IMR-90 (cell line): ENCODE measurements around the gene USP36.
A peak's percentile ranks its signal among the peaks of the same experiment; 100 is the strongest.

Experiments used
- BHLHE40 ChIP-seq: fragments of 150-350 bp; IDR thresholded peaks from 2 replicates; pipeline ENCODE4 v1.6.1; 2016; ENCODE audit warnings: mild to moderate bottlenecking, low read depth, low read length
- ELK1 ChIP-seq: fragments of 150-350 bp; IDR thresholded peaks from 2 replicates; pipeline ENCODE4 v1.6.1; 2016; ENCODE audit warnings: low read depth, mild to moderate bottlenecking, low read length, moderate library complexity, borderline replicate concordance
- FOS ChIP-seq: fragments of 150-350 bp; IDR thresholded peaks from 2 replicates; pipeline ENCODE4 v1.6.1; 2016; ENCODE audit warnings: low read depth, low read length
- MAFK ChIP-seq: IDR thresholded peaks from 2 replicates; pipeline ENCODE4 v1.6.1; 2012; ENCODE audit warnings: low read depth, low read length, improper control_type of control experiment
- POLR2A ChIP-seq: IDR thresholded peaks from 2 replicates; pipeline ENCODE4 v1.6.1; 2012; ENCODE audit warnings: mild to moderate bottlenecking, low read depth, low read length
- RAD21 ChIP-seq: IDR thresholded peaks from 2 replicates; pipeline ENCODE4 v1.6.1; 2012; ENCODE audit warnings: low read length, improper control_type of control experiment
- RCOR1 ChIP-seq: IDR thresholded peaks from 2 replicates; pipeline ENCODE4 v1.6.1; 2012; ENCODE audit warnings: mild to moderate bottlenecking, low read length, improper control_type of control experiment; ENCODE audit not compliant: insufficient replicate concordance
- SMC3 ChIP-seq: fragments of 150-350 bp; IDR thresholded peaks from 2 replicates; pipeline ENCODE4 v1.6.1; 2016; ENCODE audit warnings: low read depth, mild to moderate bottlenecking, antibody characterized with exemption, low read length, moderate library complexity
- TF ChIP-seq, protein P1 (sequence below): conservative IDR thresholded peaks from 2 replicates; pipeline ENCODE4 v1.5.1; 2012; ENCODE audit warnings: mild to moderate bottlenecking, low read depth, low read length, improper control_type of control experiment

- TF ChIP-seq POLR2A (no peak), RCOR1 (no peak), RAD21 (peak; percentile 16; the same call in 1 of the 2 replicates), MAFK (no peak), SMC3 (0 out of 2 replicates have a peak, but pooled peaks have one; percentile 9), BHLHE40 (no peak), FOS (no peak), ELK1 (no peak)
- TF ChIP-seq, protein P1, sequence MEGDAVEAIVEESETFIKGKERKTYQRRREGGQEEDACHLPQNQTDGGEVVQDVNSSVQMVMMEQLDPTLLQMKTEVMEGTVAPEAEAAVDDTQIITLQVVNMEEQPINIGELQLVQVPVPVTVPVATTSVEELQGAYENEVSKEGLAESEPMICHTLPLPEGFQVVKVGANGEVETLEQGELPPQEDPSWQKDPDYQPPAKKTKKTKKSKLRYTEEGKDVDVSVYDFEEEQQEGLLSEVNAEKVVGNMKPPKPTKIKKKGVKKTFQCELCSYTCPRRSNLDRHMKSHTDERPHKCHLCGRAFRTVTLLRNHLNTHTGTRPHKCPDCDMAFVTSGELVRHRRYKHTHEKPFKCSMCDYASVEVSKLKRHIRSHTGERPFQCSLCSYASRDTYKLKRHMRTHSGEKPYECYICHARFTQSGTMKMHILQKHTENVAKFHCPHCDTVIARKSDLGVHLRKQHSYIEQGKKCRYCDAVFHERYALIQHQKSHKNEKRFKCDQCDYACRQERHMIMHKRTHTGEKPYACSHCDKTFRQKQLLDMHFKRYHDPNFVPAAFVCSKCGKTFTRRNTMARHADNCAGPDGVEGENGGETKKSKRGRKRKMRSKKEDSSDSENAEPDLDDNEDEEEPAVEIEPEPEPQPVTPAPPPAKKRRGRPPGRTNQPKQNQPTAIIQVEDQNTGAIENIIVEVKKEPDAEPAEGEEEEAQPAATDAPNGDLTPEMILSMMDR: peak; percentile 27; the same call in 1 of the 2 replicates
These were observed 41.7 kb downstream of the USP36 start for GRCh38 chr17:78798695-78799559.
